ENCODE measurements around the gene MARK1. TPM values are rescaled to one million over a fixed set of nuclear protein-coding genes. Genes with fewer than 3 reads are reported as not detected.

Gene MARK1
- polyA plus RNA-seq, 1 of the 3 experiments (the other 2 are of a cell fraction) = 3.1 TPM

- peaks cover 5% of the 10 kb centered on the region for H3F3A ChIP-seq (replicated peaks; ENCODE audit: insufficient read depth)
- H3K4me3 ChIP-seq (ENCODE audit: low read depth in 2 of 2, low read length in 1 of 2) = no peak overlapping the region
- no peaks in the 10 kb centered on the region for H3K4me1 ChIP-seq (ENCODE audit: control insufficient read depth in 1 of 2, insufficient read depth in 2 of 2, low read depth in 1 of 2, low read length in 1 of 2)
- no peak overlapping the region for H3K27ac ChIP-seq (ENCODE audit: low read depth in 2 of 2, low read length in 1 of 2)
- H4K20me1 ChIP-seq (ENCODE audit: insufficient read depth) = no peaks in the 10 kb centered on the region
- no peaks in the 10 kb centered on the region for H3K27me3 ChIP-seq (ENCODE audit: insufficient read depth)
- no peaks in the 10 kb centered on the region for H3K9me2 ChIP-seq
- no peak overlapping the region for H2AFZ ChIP-seq (ENCODE audit: low read depth)
- H3K9ac ChIP-seq = no peak overlapping the region
- TF ChIP-seq SIN3A (IDR thresholded peaks at IDR 0.05; ENCODE audit: borderline replicate concordance, low read depth, low read length) = no peak
- no peak for TF ChIP-seq RFX5 (IDR thresholded peaks at IDR 0.05; ENCODE audit: low read length)
- no peak for TF ChIP-seq MEF2A (IDR thresholded peaks at IDR 0.05; ENCODE audit: borderline replicate concordance, low read depth)
- TF ChIP-seq EZH2phosphoT487 (IDR thresholded peaks at IDR 0.05; ENCODE audit: borderline replicate concordance, low read depth) = no peak
- TF ChIP-seq NRF1 (IDR thresholded peaks at IDR 0.05; ENCODE audit: low read depth, low read length) = no peak
- TF ChIP-seq POLR2AphosphoS5 (IDR thresholded peaks at IDR 0.05; ENCODE audit: low read depth, low read length) = no peak
- no peak for TF ChIP-seq GABPA (IDR thresholded peaks at IDR 0.05; ENCODE audit: low read depth)
- TF ChIP-seq FOXJ3 (CRISPR knock-in tag; IDR thresholded peaks at IDR 0.05) = no peak
- no peak for TF ChIP-seq USF2 (IDR thresholded peaks at IDR 0.05; ENCODE audit: borderline replicate concordance, low read depth, low read length)
- no peak for TF ChIP-seq FOSL2 (IDR thresholded peaks at IDR 0.05; ENCODE audit: borderline replicate concordance, low read depth)
- TF ChIP-seq EP300 (IDR thresholded peaks at IDR 0.05; ENCODE audit: borderline replicate concordance in 1 of 2, low read depth in 1 of 2, low read length in 1 of 2) = no peak
- no peak for TF ChIP-seq TEAD4 (IDR thresholded peaks at IDR 0.05; ENCODE audit: borderline replicate concordance, insufficient read depth)
- no peak for TF ChIP-seq MAX (IDR thresholded peaks at IDR 0.05; ENCODE audit: low read depth)
- TF ChIP-seq RXRA (IDR thresholded peaks at IDR 0.05; ENCODE audit: borderline replicate concordance, low read depth) = no peak
- no peak for TF ChIP-seq SMC3 (IDR thresholded peaks at IDR 0.05; ENCODE audit: low read depth, low read length)
- TF ChIP-seq PBX3 (IDR thresholded peaks at IDR 0.05) = no peak
- TF ChIP-seq JUND (IDR thresholded peaks at IDR 0.05) = no peak
- no peak for TF ChIP-seq CTCF (IDR thresholded peaks at IDR 0.05)
- ChIA-PET POLR2A (no interaction called here), CTCF (interaction anchor here (1.0 kb wide), 3 partner anchors 42 to 158 kb away, joined by 3 to 6 read pairs (median 4); no protein-coding TSS in a partner anchor)
- no peaks in the 10 kb centered on the region for H3K9me3 ChIP-seq
- peaks cover 13 to 19% of the 10 kb centered on the region in 2 experiments for H3K36me3 ChIP-seq (replicated peaks in 1 of 2; ENCODE audit: control insufficient read depth in 1 of 2, insufficient read depth in 2 of 2, low read length in 1 of 2)
- no peaks in the 10 kb centered on the region for H3K79me2 ChIP-seq (ENCODE audit: insufficient read depth)
- DNase-seq = no peak
- H3K4me2 ChIP-seq = no peak overlapping the region
Observed at GRCh38 chr1:220616836-220617235, 88.9 kb downstream of the MARK1 start.

Measured in SK-N-SH (cell line).